Natural killer cell (primary cell): ENCODE data around the gene HMCN2. TPM values are rescaled to one million over a fixed set of nuclear protein-coding genes. Genes with fewer than 3 reads are reported as not detected.

Experiments used
- ATAC-seq, 3 donors: fragments of 150-1000 bp in 2 of 3; fragments of 200-7000 bp in 1 of 3; cut with Tn5 transposase; 1 replicate in 1 of 3; 2 replicates in 2 of 3; pipeline ENCODE4 v1.10.0; 2021; ENCODE audit warnings: mild to moderate bottlenecking in 2 of 3, moderate library complexity in 2 of 3
- DNase-seq, 2 donors: peaks; one replicate each; pipeline versions ENCODE4 v3.0.0 to v3.0.0-alpha.2; 2013 to 2021; ENCODE audit warnings: mixed read lengths in 1 of 2
- H3K27ac ChIP-seq: one replicate; pipeline ENCODE4 v1.5.1; 2013; ENCODE audit warnings: mild to moderate bottlenecking, low read length
- H3K27me3 ChIP-seq: one replicate; pipeline ENCODE4 v1.6.1; 2013; ENCODE audit warnings: low read length; ENCODE audit not compliant: control insufficient read depth, insufficient read depth
- H3K36me3 ChIP-seq: one replicate; pipeline ENCODE4 v1.6.1; 2013; ENCODE audit warnings: low read length; ENCODE audit not compliant: control insufficient read depth, insufficient read depth
- H3K4me1 ChIP-seq: one replicate; pipeline ENCODE4 v1.6.1; 2013; ENCODE audit warnings: low read length; ENCODE audit not compliant: control insufficient read depth, insufficient read depth
- H3K4me3 ChIP-seq: one replicate; pipeline ENCODE4 v1.5.1; 2013; ENCODE audit warnings: low read length
- H3K9me3 ChIP-seq: one replicate; pipeline ENCODE4 v1.6.1; 2013; ENCODE audit warnings: low read length; ENCODE audit not compliant: control insufficient read depth, insufficient read depth
- H3K27ac Mint-ChIP-seq, 2 donors: one replicate each; pipeline ENCODE4 v1.8.0; 2022; ENCODE audit warnings: mild to moderate bottlenecking in 2 of 2, mixed read lengths in 2 of 2, moderate library complexity in 1 of 2
- H3K27me3 Mint-ChIP-seq, 2 donors: one replicate each; pipeline ENCODE4 v1.8.0; 2022; ENCODE audit warnings: low read depth in 2 of 2, mixed read lengths in 2 of 2
- H3K36me3 Mint-ChIP-seq: one replicate; pipeline ENCODE4 v1.8.0; 2022; ENCODE audit warnings: mixed read lengths
- H3K4me1 Mint-ChIP-seq, 2 donors: one replicate each; pipeline ENCODE4 v1.8.0; 2022; ENCODE audit warnings: mixed read lengths in 2 of 2
- H3K4me3 Mint-ChIP-seq: one replicate; pipeline ENCODE4 v1.8.0; 2022; ENCODE audit warnings: mild to moderate bottlenecking, moderate library complexity, mixed read lengths
- H3K9me3 Mint-ChIP-seq, 2 donors: one replicate each; pipeline ENCODE4 v1.8.0; 2022; ENCODE audit warnings: mixed read lengths in 2 of 2
- CTCF ChIP-seq: fragments of 200-600 bp; IDR thresholded peaks from one replicate; pipeline ENCODE4 v1.8.0; 2022; ENCODE audit warnings: antibody characterized with exemption
- WGBS: methylation state at CpG from one replicate; pipeline ENCODE4 v1.1.7; 2013; ENCODE audit warnings: missing lambda C conversion rate; ENCODE audit not compliant: insufficient coverage; 5-methylcytosine and 5-hydroxymethylcytosine counted together
- intact Hi-C: fragments of 100-400 bp; cut with micrococcal nuclease; formaldehyde crosslinking; loops from one replicate; pipeline ENCODE4 v1.14.2; 2022
- total RNA-seq, 4 donors: library from RNA; stranded (reverse); fragments of 120-200 nt in 1 of 4; gene quantifications; one replicate each; pipeline versions ENCODE4 v1.2.3 to v1.2.4, GENCODE V29; 2013 to 2022

The HMCN2 gene
- total RNA-seq, 3 donors from 2014 or later (not counting 1 experiment from before 2014, with no cell fraction given): not detected

GRCh38 chr9:130284249-130284625 lies 18.7 kb downstream of the HMCN2 start:
- no peak for TF ChIP-seq CTCF
- 79% methylated on average over 10 of the region's 10 CpGs for WGBS
- DNase-seq (no peak), ATAC-seq (no peak)
- Mint-ChIP-seq H3K4me3 (no peak overlapping the region), H3K4me1 (peaks cover 0 to 4% of the 10 kb centered on the region in 2 donors), H3K27ac (no peak overlapping the region), H3K36me3 (no peaks in the 10 kb centered on the region), H3K27me3 (peaks cover 9 to 23% of the 10 kb centered on the region in 2 donors), H3K9me3 (no peaks in the 10 kb centered on the region)
- no peaks in the 10 kb centered on the region for H3K27me3 ChIP-seq
- H3K27ac ChIP-seq: no peak overlapping the region
- intact Hi-C loops: no loop called here
- no peaks in the 10 kb centered on the region for H3K4me1 ChIP-seq
- H3K9me3 ChIP-seq: no peaks in the 10 kb centered on the region
- H3K36me3 ChIP-seq: no peaks in the 10 kb centered on the region
- no peak overlapping the region for H3K4me3 ChIP-seq

- Histone ChIP-seq H3K9me3 (no peaks in the 10 kb centered on the region), H3K4me1 (no peaks in the 10 kb centered on the region), H3K4me3 (no peak overlapping the region), H3K36me3 (no peaks in the 10 kb centered on the region), H3K27me3 (no peaks in the 10 kb centered on the region), H3K27ac (no peak overlapping the region)
- intact Hi-C loops: no loop called here
- no peak overlapping the region for H3K4me3 Mint-ChIP-seq
- no peaks in the 10 kb centered on the region for H3K9me3 Mint-ChIP-seq
- no peak for TF ChIP-seq CTCF
- H3K36me3 Mint-ChIP-seq: no peaks in the 10 kb centered on the region
- H3K27ac Mint-ChIP-seq: no peak overlapping the region
- no peak for DNase-seq
- WGBS: 85% methylated on average over 7 of the region's 7 CpGs
- peaks cover 9 to 22% of the 10 kb centered on the region in 2 donors for H3K27me3 Mint-ChIP-seq
- ATAC-seq: no peak
- H3K4me1 Mint-ChIP-seq: peaks cover 0 to 4% of the 10 kb centered on the region in 2 donors
Observed at GRCh38 chr9:130284690-130285089, 19.1 kb downstream of the HMCN2 start.

GRCh38 chr9:130285271-130285670 lies 19.7 kb downstream of the HMCN2 start:
- TF ChIP-seq CTCF: no peak
- no peak overlapping the region for H3K27ac ChIP-seq
- WGBS: 71% methylated on average over 9 of the region's 9 CpGs
- Mint-ChIP-seq H3K36me3 (no peaks in the 10 kb centered on the region), H3K4me1 (peaks cover 0 to 4% of the 10 kb centered on the region in 2 donors), H3K27ac (no peak overlapping the region), H3K4me3 (no peak overlapping the region), H3K9me3 (no peaks in the 10 kb centered on the region), H3K27me3 (peaks cover 13 to 25% of the 10 kb centered on the region in 2 donors)
- ATAC-seq: no peak
- no peak overlapping the region for H3K4me3 ChIP-seq
- intact Hi-C loops: no loop called here
- no peaks in the 10 kb centered on the region for H3K36me3 ChIP-seq
- DNase-seq: no peak
- no peaks in the 10 kb centered on the region for H3K27me3 ChIP-seq
- no peaks in the 10 kb centered on the region for H3K4me1 ChIP-seq
- H3K9me3 ChIP-seq: no peaks in the 10 kb centered on the region

- H3K27ac ChIP-seq: no peak overlapping the region
- WGBS: 90% methylated on average over 17 of the region's 17 CpGs
- H3K4me1 ChIP-seq: no peaks in the 10 kb centered on the region
- Mint-ChIP-seq H3K36me3 (no peaks in the 10 kb centered on the region), H3K27ac (no peak overlapping the region), H3K9me3 (no peaks in the 10 kb centered on the region), H3K27me3 (peaks cover 21 to 27% of the 10 kb centered on the region in 2 donors), H3K4me3 (no peak overlapping the region), H3K4me1 (peaks cover 0 to 4% of the 10 kb centered on the region in 2 donors)
- H3K4me3 ChIP-seq: no peak overlapping the region
- intact Hi-C loops: no loop called here
- no peaks in the 10 kb centered on the region for H3K36me3 ChIP-seq
- H3K27me3 ChIP-seq: no peaks in the 10 kb centered on the region
- ATAC-seq: no peak
- no peaks in the 10 kb centered on the region for H3K9me3 ChIP-seq
- TF ChIP-seq CTCF: no peak
- no peak for DNase-seq
Observed at GRCh38 chr9:130286072-130286770, 20.7 kb downstream of the HMCN2 start.
